ENCODE data around the gene TECPR2.

The TECPR2 gene

GRCh38 chr14:102394717-102395375 lies 32.1 kb downstream of the TECPR2 start:
- no peak overlapping the region for H3K4me3 ChIP-seq (ENCODE audit: low read depth, low read length)
- no peak for TF ChIP-seq CTCF (IDR thresholded peaks at IDR 0.05; ENCODE audit: low read depth, low read length)

GRCh38 chr14:102396521-102396920 lies 33.8 kb downstream of the TECPR2 start:
- no peak overlapping the region for H3K4me3 ChIP-seq (ENCODE audit: low read depth, low read length)
- TF ChIP-seq CTCF (IDR thresholded peaks at IDR 0.05; ENCODE audit: low read depth, low read length): no peak

GRCh38 chr14:102403028-102403427 lies 40.3 kb downstream of the TECPR2 start:
- H3K4me3 ChIP-seq (ENCODE audit: low read depth, low read length): no peak overlapping the region
- no peak for TF ChIP-seq CTCF (IDR thresholded peaks at IDR 0.05; ENCODE audit: low read depth, low read length)

GRCh38 chr14:102407258-102407657 lies 44.5 kb downstream of the TECPR2 start:
- TF ChIP-seq CTCF (IDR thresholded peaks at IDR 0.05; ENCODE audit: low read depth, low read length): no peak
- no peak overlapping the region for H3K4me3 ChIP-seq (ENCODE audit: low read depth, low read length)

- no peak for TF ChIP-seq CTCF (IDR thresholded peaks at IDR 0.05; ENCODE audit: low read depth, low read length)
- H3K4me3 ChIP-seq (ENCODE audit: low read depth, low read length): no peak overlapping the region
Observed at GRCh38 chr14:102408724-102409123, 46.0 kb downstream of the TECPR2 start.

GRCh38 chr14:102415671-102416070 lies 52.9 kb downstream of the TECPR2 start:
- no peak for TF ChIP-seq CTCF (IDR thresholded peaks at IDR 0.05; ENCODE audit: low read depth, low read length)
- no peak overlapping the region for H3K4me3 ChIP-seq (ENCODE audit: low read depth, low read length)

GRCh38 chr14:102417001-102417431 lies 54.3 kb downstream of the TECPR2 start:
- TF ChIP-seq CTCF (IDR thresholded peaks at IDR 0.05; ENCODE audit: low read depth, low read length): no peak
- H3K4me3 ChIP-seq (ENCODE audit: low read depth, low read length): no peak overlapping the region
